Anterior cingulate cortex (tissue), 58 donors: ENCODE measurements around the gene COLQ.
A peak's percentile ranks its signal among the peaks of the same experiment; 100 is the strongest.
"Not testable (repeated sequence)": the region's sequence is repeated elsewhere in the genome, so short reads cannot be mapped to it uniquely, and the experiment has no call there.

Experiments used
- DNase-seq, 58 donors: peaks; one replicate each; lab custom pipeline; 2025; lab: John Stamatoyannopoulos, UW

The COLQ gene

GRCh38 chr3:15493436-15493835, 28.1 kb downstream of the COLQ start:
- DNase-seq = no peak

- no peak for DNase-seq
Measured at GRCh38 chr3:15492847-15493360, 28.6 kb downstream of the COLQ start.

- DNase-seq = no peak
Measured at GRCh38 chr3:15491143-15491542, 30.4 kb downstream of the COLQ start.

- no peak for DNase-seq
Measured at GRCh38 chr3:15490158-15490557, 31.3 kb downstream of the COLQ start.

- DNase-seq = no peak
Measured at GRCh38 chr3:15488002-15488401, 33.5 kb downstream of the COLQ start.

GRCh38 chr3:15486979-15487378, 34.5 kb downstream of the COLQ start:
- DNase-seq = no peak

GRCh38 chr3:15486020-15486419, 35.5 kb downstream of the COLQ start:
- no peak for DNase-seq

GRCh38 chr3:15484551-15484950, 37.0 kb downstream of the COLQ start:
- DNase-seq = not testable (repeated sequence)

GRCh38 chr3:15479400-15480224, 41.9 kb downstream of the COLQ start:
- DNase-seq = no peak

- DNase-seq = no peak
Measured at GRCh38 chr3:15478640-15478979, 42.9 kb downstream of the COLQ start.

- DNase-seq = no peak
Measured at GRCh38 chr3:15477951-15478639, 43.4 kb downstream of the COLQ start.

GRCh38 chr3:15476378-15476777, 45.1 kb downstream of the COLQ start:
- DNase-seq = peak in 7 of 58 donors; percentile 3 to 57 (median 12)

GRCh38 chr3:15475161-15475560, 46.3 kb downstream of the COLQ start:
- no peak for DNase-seq

GRCh38 chr3:15471861-15472260, 49.6 kb downstream of the COLQ start:
- no peak for DNase-seq

- DNase-seq = no peak
Measured at GRCh38 chr3:15470849-15471248, 50.7 kb downstream of the COLQ start.

- DNase-seq = no peak
Measured at GRCh38 chr3:15470261-15470660, 51.2 kb downstream of the COLQ start.

- DNase-seq = peak in 3 of 58 donors; percentile 4 to 15 (median 4)
Measured at GRCh38 chr3:15467227-15468181, 54.0 kb downstream of the COLQ start.

GRCh38 chr3:15465876-15466585, 55.5 kb downstream of the COLQ start:
- DNase-seq = no peak

GRCh38 chr3:15462451-15462850, 59.1 kb downstream of the COLQ start:
- no peak for DNase-seq
